ENCODE measurements around the gene STX12.
"Not testable (repeated sequence)": the region's sequence is repeated elsewhere in the genome, so short reads cannot be mapped to it uniquely, and the experiment has no call there.

GRCh38 chr1:27871076-27871475 is 98.1 kb downstream of the STX12 start:
- not testable (repeated sequence) for TF ChIP-seq CTCF, EZH2, EZH2phosphoT487 (IDR thresholded peaks at IDR 0.05)
